WTC11 (cell line): ENCODE data around the gene CELF4. TPM values are rescaled to one million over a fixed set of nuclear protein-coding genes. Genes with fewer than 3 reads are reported as not detected.

Experiments used
- ATAC-seq: fragments of 200-7000 bp; cut with Tn5 transposase; 2 replicates; pipeline ENCODE4 v1.10.0; 2021; ENCODE audit warnings: mild to moderate bottlenecking, moderate library complexity
- CTCF ChIA-PET: fragments of 300-600 bp; sonication (Branson Sonifier 250); formaldehyde crosslinking; loops from one replicate; lab custom pipeline; 2021; ENCODE audit warnings: antibody characterized with exemption; lab: Charles Lee
- POLR2A ChIA-PET: fragments of 350-600 bp; sonication (Branson Sonifier 250); formaldehyde crosslinking; loops from one replicate; lab custom pipeline; 2021; ENCODE audit warnings: antibody characterized with exemption; lab: Charles Lee
- DNase-seq: peaks from one replicate; pipeline ENCODE4 v3.0.0; 2021; ENCODE audit warnings: low spot score
- H3K27ac Mint-ChIP-seq: 2 replicates; pipeline ENCODE4 v1.8.0; 2021; ENCODE audit warnings: mixed read lengths
- H3K27me3 Mint-ChIP-seq: 2 replicates; pipeline ENCODE4 v1.8.0; 2021; ENCODE audit warnings: low read depth, mild to moderate bottlenecking, moderate library complexity, mixed read lengths
- H3K36me3 Mint-ChIP-seq: 2 replicates; pipeline ENCODE4 v1.8.0; 2021; ENCODE audit warnings: mixed read lengths
- H3K4me1 Mint-ChIP-seq: 2 replicates; pipeline ENCODE4 v1.8.0; 2022; ENCODE audit warnings: mixed read lengths
- H3K4me3 Mint-ChIP-seq: 2 replicates; pipeline ENCODE4 v1.8.0; 2021; ENCODE audit warnings: mild to moderate bottlenecking, moderate library complexity, mixed read lengths
- H3K9me3 Mint-ChIP-seq: 2 replicates; pipeline ENCODE4 v1.8.0; 2021; ENCODE audit warnings: mixed read lengths
- AR ChIP-seq: fragments of 250-450 bp; sonication (Bioruptor Pico); IDR thresholded peaks from 2 replicates; pipeline ENCODE4 v1.9.0; 2021; ENCODE audit warnings: mild to moderate bottlenecking
- CREM ChIP-seq: sonication (generic); formaldehyde crosslinking; IDR thresholded peaks from 2 replicates; pipeline ENCODE4 v1.8.1; 2022; ENCODE audit warnings: mild to moderate bottlenecking, missing genetic modification reagents, moderate library complexity
- EMX1 ChIP-seq: fragments of 250-450 bp; sonication (Bioruptor Pico); IDR thresholded peaks from 2 replicates; pipeline ENCODE4 v1.8.0; 2021; ENCODE audit warnings: mild to moderate bottlenecking
- ETV6 ChIP-seq: sonication (generic); formaldehyde crosslinking; IDR thresholded peaks from 2 replicates; pipeline ENCODE4 v1.8.1; 2022; ENCODE audit warnings: mild to moderate bottlenecking, missing genetic modification reagents
- FOXP1 ChIP-seq: sonication (generic); formaldehyde crosslinking; IDR thresholded peaks from 2 replicates; pipeline ENCODE4 v1.8.0; 2022; ENCODE audit warnings: missing genetic modification reagents, mild to moderate bottlenecking, moderate library complexity, borderline replicate concordance
- GABPB1 ChIP-seq: sonication (generic); formaldehyde crosslinking; IDR thresholded peaks from 2 replicates; pipeline ENCODE4 v1.8.1; 2023; ENCODE audit warnings: mild to moderate bottlenecking, missing genetic modification reagents
- GRHL2 ChIP-seq: fragments of 250-450 bp; sonication (Bioruptor Pico); IDR thresholded peaks from 2 replicates; pipeline ENCODE4 v1.8.0; 2022; ENCODE audit warnings: mild to moderate bottlenecking, moderate library complexity; ENCODE audit not compliant: insufficient replicate concordance, severe bottlenecking
- GTF2I ChIP-seq: fragments of 250-450 bp; sonication (Bioruptor Pico); conservative IDR thresholded peaks from 2 replicates; pipeline ENCODE4 v1.4.0; 2021; ENCODE audit warnings: mild to moderate bottlenecking
- MYBL2 ChIP-seq: sonication (generic); formaldehyde crosslinking; IDR thresholded peaks from 2 replicates; pipeline ENCODE4 v1.8.1; 2023; ENCODE audit warnings: mild to moderate bottlenecking, moderate library complexity, missing genetic modification reagents
- NR3C1 ChIP-seq: sonication (generic); formaldehyde crosslinking; conservative IDR thresholded peaks from 2 replicates; pipeline ENCODE4 v1.8.1; 2023; ENCODE audit warnings: low read depth, mild to moderate bottlenecking, missing genetic modification reagents
- PRDM15 ChIP-seq: sonication (generic); formaldehyde crosslinking; IDR thresholded peaks from 2 replicates; pipeline ENCODE4 v1.8.0; 2022; ENCODE audit warnings: missing genetic modification reagents
- RORB ChIP-seq: fragments of 250-450 bp; sonication (Bioruptor Pico); IDR thresholded peaks from 2 replicates; pipeline ENCODE4 v1.9.0; 2021; ENCODE audit warnings: mild to moderate bottlenecking
- ZBTB43 ChIP-seq: sonication (generic); formaldehyde crosslinking; IDR thresholded peaks from 2 replicates; pipeline ENCODE4 v1.8.1; 2023; ENCODE audit warnings: mild to moderate bottlenecking, missing genetic modification reagents
- ZMAT4 ChIP-seq: fragments of 250-450 bp; sonication (Bioruptor Pico); IDR thresholded peaks from 2 replicates; pipeline ENCODE4 v1.9.0; 2021; ENCODE audit warnings: mild to moderate bottlenecking
- ZNF121 ChIP-seq: sonication (generic); formaldehyde crosslinking; IDR thresholded peaks from 2 replicates; pipeline ENCODE4 v1.8.0; 2023; ENCODE audit warnings: missing genetic modification reagents
- ZNF281 ChIP-seq: sonication (generic); formaldehyde crosslinking; IDR thresholded peaks from 2 replicates; pipeline ENCODE4 v1.8.0; 2023; ENCODE audit warnings: mild to moderate bottlenecking, missing genetic modification reagents
- ZNF396 ChIP-seq: fragments of 250-450 bp; sonication (Bioruptor Pico); IDR thresholded peaks from 2 replicates; pipeline ENCODE4 v1.8.0; 2021; ENCODE audit warnings: mild to moderate bottlenecking, moderate library complexity, borderline replicate concordance
- ZNF416 ChIP-seq: fragments of 250-450 bp; sonication (Bioruptor Pico); IDR thresholded peaks from 2 replicates; pipeline ENCODE4 v1.9.0; 2021; ENCODE audit warnings: mild to moderate bottlenecking, inconsistent platforms
- ZNF512 ChIP-seq: sonication (generic); formaldehyde crosslinking; IDR thresholded peaks from 2 replicates; pipeline ENCODE4 v1.8.1; 2022; ENCODE audit warnings: missing genetic modification reagents, borderline replicate concordance
- ZNF671 ChIP-seq: fragments of 250-450 bp; sonication (Bioruptor Pico); IDR thresholded peaks from 2 replicates; pipeline ENCODE4 v1.8.0; 2021; ENCODE audit warnings: mild to moderate bottlenecking
- total RNA-seq: library from RNA; stranded (reverse); gene quantifications from 3 replicates; pipeline ENCODE4 v1.2.3, GENCODE V29; 2021
- TF ChIP-seq, protein P1 (sequence below): sonication (generic); formaldehyde crosslinking; IDR thresholded peaks from 2 replicates; pipeline ENCODE4 v1.8.1; 2022; ENCODE audit warnings: low read depth, missing genetic modification reagents, borderline replicate concordance
- TF ChIP-seq, protein P2 (sequence below): sonication (generic); formaldehyde crosslinking; IDR thresholded peaks from 2 replicates; pipeline ENCODE4 v1.8.0; 2023; ENCODE audit warnings: missing genetic modification reagents

The CELF4 gene
- total RNA-seq, 1 experiment from 2014 or later = 2.9 TPM

DNA sequence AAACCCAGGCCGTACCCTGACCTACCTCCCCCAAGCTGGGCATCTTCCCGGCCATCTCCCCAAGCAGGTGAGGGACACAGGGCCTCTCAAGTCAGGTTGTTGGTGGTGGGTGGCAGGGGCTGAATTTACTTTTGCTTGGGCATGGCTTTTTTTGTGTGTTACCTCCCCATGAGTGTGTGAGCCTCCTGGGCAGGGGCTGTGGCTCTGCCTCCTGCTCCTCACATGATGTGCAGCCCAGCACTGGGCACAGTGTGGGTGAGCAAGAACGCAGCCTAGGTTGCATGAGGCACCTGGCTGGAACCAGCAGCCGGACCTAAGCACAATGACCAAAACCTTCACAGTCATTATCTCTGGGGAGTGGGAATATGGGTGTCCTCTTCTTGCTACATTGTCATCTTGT lies 22.3 kb downstream of the CELF4 start:
- CTCF ChIA-PET = interaction anchor here (1.2 kb wide), 1 partner anchor 10 kb away, joined by 3 read pairs; no protein-coding TSS in a partner anchor
- no peak for ATAC-seq
- Mint-ChIP-seq H3K27me3 (peaks cover 14% of the 10 kb centered on the region), H3K27ac (no peak overlapping the region), H3K36me3 (no peaks in the 10 kb centered on the region), H3K4me1 (peaks cover 11% of the 10 kb centered on the region), H3K4me3 (no peak overlapping the region), H3K9me3 (no peaks in the 10 kb centered on the region)
- no peak for TF ChIP-seq GABPB1 (CRISPR knock-in tag)
- no peak for TF ChIP-seq ZNF121 (CRISPR knock-in tag)
- no peak for TF ChIP-seq NR3C1 (CRISPR knock-in tag)
- TF ChIP-seq ZMAT4 (CRISPR knock-in tag) = no peak
- TF ChIP-seq GTF2I (CRISPR knock-in tag) = no peak
- TF ChIP-seq ETV6 = no peak
- TF ChIP-seq ZNF416 (CRISPR knock-in tag) = no peak
- TF ChIP-seq CREM (CRISPR knock-in tag) = no peak
- TF ChIP-seq ZNF671 = no peak
- no peak for TF ChIP-seq EMX1 (CRISPR knock-in tag)
- TF ChIP-seq ZNF512 (CRISPR knock-in tag) = no peak
- TF ChIP-seq MYBL2 = no peak
- no peak for TF ChIP-seq ZNF396 (CRISPR knock-in tag)
- TF ChIP-seq PRDM15 (CRISPR knock-in tag) = no peak
- POLR2A ChIA-PET = no interaction called here
- no peak for DNase-seq

DNA sequence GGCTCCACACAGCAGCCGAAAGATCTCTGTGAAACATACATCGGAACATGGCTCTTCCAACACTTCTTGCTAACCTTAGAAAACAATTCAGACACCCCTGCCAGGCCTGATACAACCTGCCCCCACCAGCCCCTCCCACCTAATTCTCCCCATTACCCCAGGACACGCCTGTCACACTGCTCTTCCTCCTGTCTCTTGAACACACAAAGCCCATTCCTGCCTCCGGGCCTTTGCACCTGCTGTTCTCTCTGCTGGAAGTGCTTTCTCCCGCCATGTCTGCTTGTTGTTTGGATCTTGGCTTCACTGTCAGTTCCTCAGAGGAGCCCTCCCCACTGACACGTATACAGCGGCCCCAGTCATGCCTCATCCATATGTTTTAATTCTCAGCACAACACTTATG lies 24.1 kb downstream of the CELF4 start:
- no peak overlapping the region for H3K4me3 Mint-ChIP-seq
- TF ChIP-seq ZBTB43 (CRISPR knock-in tag) = no peak
- no peak for TF ChIP-seq RORB (CRISPR knock-in tag)
- TF ChIP-seq, protein P1, sequence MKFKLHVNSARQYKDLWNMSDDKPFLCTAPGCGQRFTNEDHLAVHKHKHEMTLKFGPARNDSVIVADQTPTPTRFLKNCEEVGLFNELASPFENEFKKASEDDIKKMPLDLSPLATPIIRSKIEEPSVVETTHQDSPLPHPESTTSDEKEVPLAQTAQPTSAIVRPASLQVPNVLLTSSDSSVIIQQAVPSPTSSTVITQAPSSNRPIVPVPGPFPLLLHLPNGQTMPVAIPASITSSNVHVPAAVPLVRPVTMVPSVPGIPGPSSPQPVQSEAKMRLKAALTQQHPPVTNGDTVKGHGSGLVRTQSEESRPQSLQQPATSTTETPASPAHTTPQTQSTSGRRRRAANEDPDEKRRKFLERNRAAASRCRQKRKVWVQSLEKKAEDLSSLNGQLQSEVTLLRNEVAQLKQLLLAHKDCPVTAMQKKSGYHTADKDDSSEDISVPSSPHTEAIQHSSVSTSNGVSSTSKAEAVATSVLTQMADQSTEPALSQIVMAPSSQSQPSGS (CRISPR knock-in tag) = no peak
- no peak for TF ChIP-seq ZNF281 (CRISPR knock-in tag)
- TF ChIP-seq, protein P2, sequence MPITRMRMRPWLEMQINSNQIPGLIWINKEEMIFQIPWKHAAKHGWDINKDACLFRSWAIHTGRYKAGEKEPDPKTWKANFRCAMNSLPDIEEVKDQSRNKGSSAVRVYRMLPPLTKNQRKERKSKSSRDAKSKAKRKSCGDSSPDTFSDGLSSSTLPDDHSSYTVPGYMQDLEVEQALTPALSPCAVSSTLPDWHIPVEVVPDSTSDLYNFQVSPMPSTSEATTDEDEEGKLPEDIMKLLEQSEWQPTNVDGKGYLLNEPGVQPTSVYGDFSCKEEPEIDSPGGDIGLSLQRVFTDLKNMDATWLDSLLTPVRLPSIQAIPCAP (CRISPR knock-in tag) = no peak
- no peak for TF ChIP-seq GRHL2 (CRISPR knock-in tag)
- no peak for TF ChIP-seq FOXP1 (CRISPR knock-in tag)
- no peak for TF ChIP-seq AR
- no peak for DNase-seq
- peaks cover 23% of the 10 kb centered on the region for H3K27me3 Mint-ChIP-seq
- ChIA-PET POLR2A (no interaction called here), CTCF (interaction anchor here (1.8 to 5.2 kb wide), 2 partner anchors 11 to 57 kb away, joined by 5 to 54 read pairs; no protein-coding TSS in a partner anchor)
- ATAC-seq = no peak
- H3K4me1 Mint-ChIP-seq = peaks cover 19% of the 10 kb centered on the region
- no peaks in the 10 kb centered on the region for H3K9me3 Mint-ChIP-seq
- no peak overlapping the region for H3K27ac Mint-ChIP-seq
- no peaks in the 10 kb centered on the region for H3K36me3 Mint-ChIP-seq
